Effector memory CD8-positive, alpha-beta T cell (primary cell): Measurements from ENCODE around the gene TMED3.

Experiments used
- ATAC-seq: fragments of 150-1000 bp; cut with Tn5 transposase; replicated peaks from 2 replicates; pipeline ENCODE4 v1.10.0; 2021; ENCODE audit warnings: mild to moderate bottlenecking, moderate library complexity
- DNase-seq, 3 experiments: peaks; one replicate each; pipeline ENCODE4 v3.0.0; 2021
- H3K27ac Mint-ChIP-seq, 2 donors: one replicate each; pipeline ENCODE4 v1.8.0; 2022; ENCODE audit warnings: mild to moderate bottlenecking in 2 of 2, mixed read lengths in 2 of 2, moderate library complexity in 2 of 2
- H3K27me3 Mint-ChIP-seq, 2 donors: one replicate each; pipeline ENCODE4 v1.8.0; 2022; ENCODE audit warnings: mixed read lengths in 2 of 2
- H3K36me3 Mint-ChIP-seq: one replicate; pipeline ENCODE4 v1.8.0; 2022; ENCODE audit warnings: mild to moderate bottlenecking, moderate library complexity, mixed read lengths; ENCODE audit not compliant: insufficient read depth
- H3K4me1 Mint-ChIP-seq, 2 donors: one replicate each; pipeline ENCODE4 v1.8.0; 2022; ENCODE audit warnings: low read depth in 2 of 2, mixed read lengths in 2 of 2
- H3K4me3 Mint-ChIP-seq, 2 donors: one replicate each; pipeline ENCODE4 v1.8.0; 2022; ENCODE audit warnings: mild to moderate bottlenecking in 2 of 2, mixed read lengths in 2 of 2, moderate library complexity in 2 of 2
- H3K9me3 Mint-ChIP-seq, 2 donors: one replicate each; pipeline ENCODE4 v1.8.0; 2022; ENCODE audit warnings: mixed read lengths in 2 of 2
- total RNA-seq, 9 experiments: gene quantifications; one replicate each; lab custom pipeline; 2026; lab: John Stamatoyannopoulos, UW

Gene TMED3
- 16.8 to 75.5 (median 36.6) reads per million in 9 experiments for total RNA-seq

DNA sequence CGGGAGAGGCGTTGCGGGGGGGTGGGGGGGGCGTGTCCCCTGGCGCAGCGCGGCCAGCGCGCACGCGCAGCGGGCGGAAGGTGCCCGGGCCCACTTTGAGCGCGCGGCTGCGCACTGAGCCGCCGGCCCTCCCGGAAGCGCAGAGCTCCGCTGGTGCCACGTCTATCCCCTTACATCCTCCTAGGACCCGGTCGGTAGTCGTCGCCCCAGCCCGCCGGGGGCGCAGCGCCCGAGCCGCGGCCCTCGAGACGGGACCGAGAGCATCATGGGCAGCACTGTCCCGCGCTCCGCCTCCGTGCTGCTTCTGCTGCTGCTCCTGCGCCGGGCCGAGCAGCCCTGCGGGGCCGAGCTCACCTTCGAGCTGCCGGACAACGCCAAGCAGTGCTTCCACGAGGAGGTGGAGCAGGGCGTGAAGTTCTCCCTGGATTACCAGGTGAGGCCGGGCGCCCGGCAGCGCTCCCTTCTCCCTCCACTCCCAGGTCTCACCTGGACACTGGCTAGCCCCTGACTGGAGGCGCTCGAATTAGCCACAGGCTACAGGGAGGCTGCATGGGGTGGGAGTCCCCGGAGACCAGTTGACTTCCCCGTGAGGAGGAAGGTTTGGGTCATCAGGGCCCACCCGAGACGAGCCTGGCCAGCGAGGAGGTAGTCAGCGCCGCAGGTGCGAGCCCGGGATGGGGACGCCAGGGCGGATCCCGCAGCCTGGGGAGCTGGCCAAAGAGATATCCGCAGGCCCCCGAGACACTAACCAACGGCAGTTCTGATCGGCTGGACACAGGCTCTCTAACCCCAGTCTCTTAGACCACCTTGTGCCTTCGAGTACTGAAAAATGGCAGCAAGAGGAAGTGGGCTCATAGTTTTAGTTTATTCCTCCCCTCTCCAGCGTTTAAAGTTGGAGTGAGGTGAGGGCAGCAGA, at the start of gene TMED3:
TMED3 (plus strand) TSS at position 128 of the 916 bp plus-strand sequence; CDS start at position 266, 138 bp downstream.
- H3K4me1 Mint-ChIP-seq = peaks cover 18 to 35% of the 10 kb centered on the region in 2 donors

GRCh38 chr15:79261836-79262235, 49.1 kb upstream of the TMED3 start:
- Mint-ChIP-seq H3K4me3 (no peak overlapping the region), H3K9me3 (no peaks in the 10 kb centered on the region), H3K36me3 (no peaks in the 10 kb centered on the region), H3K27me3 (peaks cover 32 to 59% of the 10 kb centered on the region in 2 donors), H3K4me1 (no peaks in the 10 kb centered on the region), H3K27ac (no peak overlapping the region)
- DNase-seq = no peak
- no peak for ATAC-seq

More for the DNA sequence above, at the start of gene TMED3:
- peaks cover 16 to 23% of the 10 kb centered on the region in 2 donors for H3K27me3 Mint-ChIP-seq
- H3K4me3 Mint-ChIP-seq = peak within 1 kb of the TSS; percentile 84 to 86
- H3K9me3 Mint-ChIP-seq = no peaks in the 10 kb centered on the region
- DNase-seq (peak; percentile 64 to 71 (median 66)), ATAC-seq (peak; percentile 96)
- H3K27ac Mint-ChIP-seq = peak within 1 kb of the TSS; percentile 65 to 77
- H3K36me3 Mint-ChIP-seq = peaks cover 13% of the 10 kb centered on the region

DNA sequence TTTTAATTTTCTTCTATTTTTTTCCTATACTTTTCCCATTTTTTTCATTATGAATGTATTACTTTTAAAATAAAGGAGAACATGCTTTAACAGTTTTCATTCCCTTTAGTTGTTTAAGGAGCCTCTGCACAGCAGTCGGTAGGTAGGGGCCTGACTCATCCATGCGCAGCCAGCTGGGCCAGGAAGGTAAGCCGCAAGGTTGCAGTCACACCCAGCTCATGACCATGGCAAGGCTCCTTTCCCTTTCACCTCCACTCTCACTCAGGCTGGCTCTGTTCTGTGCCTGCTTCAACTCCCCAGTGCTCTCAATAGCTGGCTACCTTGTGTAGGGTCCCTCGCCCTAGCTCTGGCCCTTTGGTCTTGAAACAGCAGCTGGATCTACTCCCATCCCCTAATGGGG, 45.7 kb upstream of the TMED3 start:
- DNase-seq (no peak), ATAC-seq (no peak)
- Mint-ChIP-seq H3K4me3 (no peak overlapping the region), H3K27me3 (peaks cover 41 to 68% of the 10 kb centered on the region in 2 donors), H3K27ac (no peak overlapping the region), H3K4me1 (no peaks in the 10 kb centered on the region), H3K9me3 (no peaks in the 10 kb centered on the region), H3K36me3 (no peaks in the 10 kb centered on the region)

GRCh38 chr15:79265987-79266579, 44.8 kb upstream of the TMED3 start:
- no peaks in the 10 kb centered on the region for H3K9me3 Mint-ChIP-seq
- no peak for DNase-seq
- no peak overlapping the region for H3K27ac Mint-ChIP-seq
- H3K36me3 Mint-ChIP-seq = no peaks in the 10 kb centered on the region
- no peaks in the 10 kb centered on the region for H3K4me1 Mint-ChIP-seq
- peaks cover 40 to 59% of the 10 kb centered on the region in 2 donors for H3K27me3 Mint-ChIP-seq
- no peak overlapping the region for H3K4me3 Mint-ChIP-seq
- ATAC-seq = no peak

DNA sequence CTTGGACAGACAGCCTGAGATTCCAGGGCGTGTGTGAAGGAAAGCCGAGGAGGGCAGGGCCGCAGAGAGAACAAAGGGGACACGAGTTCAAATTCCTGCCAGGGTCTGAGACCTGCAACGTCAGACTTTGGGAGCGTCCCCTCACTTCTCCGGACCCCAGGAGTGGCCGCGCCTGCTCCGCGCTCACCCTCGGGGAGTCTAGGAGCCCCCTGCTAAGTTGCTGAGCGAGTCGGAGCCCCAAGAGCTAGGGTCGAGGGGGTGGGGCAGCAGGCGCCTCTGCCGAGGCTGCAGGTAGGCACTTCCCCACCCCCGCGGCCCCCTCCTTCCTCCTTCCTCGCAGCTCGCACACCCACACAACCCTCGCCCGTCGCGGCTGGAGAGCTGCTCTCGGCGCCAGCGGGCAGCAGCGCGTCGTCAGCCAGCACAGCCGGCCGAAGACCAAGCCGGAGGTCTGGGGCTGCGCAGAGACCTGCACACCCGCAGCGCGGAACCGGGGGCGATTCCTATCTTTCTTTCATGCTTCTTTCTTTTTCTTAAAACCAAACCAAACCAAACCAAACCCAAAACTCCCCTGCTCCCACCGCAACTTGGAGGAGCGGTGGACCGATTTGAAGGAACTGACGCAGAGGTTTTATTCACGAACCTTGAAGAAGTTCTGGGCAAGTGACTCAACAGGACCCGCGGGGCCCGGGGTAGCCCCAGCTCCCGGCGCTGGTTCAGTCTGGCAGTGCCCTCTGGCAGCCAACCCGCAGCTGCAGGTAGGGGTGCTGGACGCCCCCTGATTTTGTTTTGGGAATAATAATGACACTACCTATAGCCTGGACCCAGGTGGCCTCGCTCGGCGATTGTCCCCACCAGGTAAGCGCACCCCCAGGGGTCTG, 28.3 kb upstream of the TMED3 start, which contains the start of gene ANKRD34C:
ANKRD34C (plus strand) TSS at position 352 of the 881 bp plus-strand sequence. CDS start 10,563 bp downstream, outside the sequence.
- Mint-ChIP-seq H3K9me3 (peaks cover 0 to 3% of the 10 kb centered on the region in 2 donors), H3K36me3 (no peaks in the 10 kb centered on the region), H3K27ac (no peak within 1 kb of the TSS), H3K27me3 (peaks cover 66 to 83% of the 10 kb centered on the region in 2 donors), H3K4me3 (no peak within 1 kb of the TSS), H3K4me1 (peaks cover 0 to 2% of the 10 kb centered on the region in 2 donors)
- ATAC-seq (no peak), DNase-seq (no peak)

DNA sequence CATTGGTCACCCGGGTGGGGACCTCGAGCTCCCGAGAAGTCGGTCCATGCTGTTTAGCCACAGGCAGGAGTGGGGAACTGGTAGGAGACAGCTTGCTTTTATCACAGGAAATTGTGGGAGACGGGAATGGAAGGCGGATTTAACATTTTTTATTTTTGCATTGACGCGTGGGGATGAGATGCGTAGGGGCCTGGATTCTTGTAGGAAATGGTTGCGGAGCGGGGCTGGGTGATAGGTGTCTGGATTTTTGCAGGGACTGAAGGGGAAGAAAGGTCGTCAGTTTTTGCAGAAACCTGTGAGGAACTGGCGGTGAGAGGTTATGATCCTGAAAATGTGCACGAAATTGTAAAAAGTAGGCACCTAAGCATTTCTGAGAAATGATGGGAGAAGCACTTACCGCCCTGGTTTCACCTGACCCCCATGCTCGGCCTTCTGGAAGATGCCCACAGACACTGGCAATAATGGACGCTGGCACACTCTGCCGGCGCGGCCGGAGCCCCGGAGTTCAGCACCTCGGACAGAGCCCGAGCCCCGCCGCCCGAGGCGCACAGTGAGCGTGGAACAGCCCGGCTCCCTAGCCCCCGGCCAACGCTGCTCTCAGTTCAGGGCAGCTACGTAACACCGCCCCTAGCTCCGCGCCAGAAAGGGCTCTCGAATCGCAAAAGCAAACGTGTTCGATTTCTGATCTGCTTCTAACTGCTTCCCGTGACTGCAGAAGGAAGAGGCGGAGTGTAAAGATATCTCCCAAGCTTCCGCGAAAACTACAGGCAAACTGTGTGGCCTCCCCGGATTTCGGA, 27.5 kb upstream of the TMED3 start:
- no peak overlapping the region for H3K27ac Mint-ChIP-seq
- DNase-seq (no peak), ATAC-seq (no peak)
- H3K4me3 Mint-ChIP-seq = no peak overlapping the region
- peaks cover 0 to 2% of the 10 kb centered on the region in 2 donors for H3K4me1 Mint-ChIP-seq
- H3K36me3 Mint-ChIP-seq = no peaks in the 10 kb centered on the region
- H3K9me3 Mint-ChIP-seq = peaks cover 0 to 3% of the 10 kb centered on the region in 2 donors
- H3K27me3 Mint-ChIP-seq = peaks cover 68 to 83% of the 10 kb centered on the region in 2 donors

DNA sequence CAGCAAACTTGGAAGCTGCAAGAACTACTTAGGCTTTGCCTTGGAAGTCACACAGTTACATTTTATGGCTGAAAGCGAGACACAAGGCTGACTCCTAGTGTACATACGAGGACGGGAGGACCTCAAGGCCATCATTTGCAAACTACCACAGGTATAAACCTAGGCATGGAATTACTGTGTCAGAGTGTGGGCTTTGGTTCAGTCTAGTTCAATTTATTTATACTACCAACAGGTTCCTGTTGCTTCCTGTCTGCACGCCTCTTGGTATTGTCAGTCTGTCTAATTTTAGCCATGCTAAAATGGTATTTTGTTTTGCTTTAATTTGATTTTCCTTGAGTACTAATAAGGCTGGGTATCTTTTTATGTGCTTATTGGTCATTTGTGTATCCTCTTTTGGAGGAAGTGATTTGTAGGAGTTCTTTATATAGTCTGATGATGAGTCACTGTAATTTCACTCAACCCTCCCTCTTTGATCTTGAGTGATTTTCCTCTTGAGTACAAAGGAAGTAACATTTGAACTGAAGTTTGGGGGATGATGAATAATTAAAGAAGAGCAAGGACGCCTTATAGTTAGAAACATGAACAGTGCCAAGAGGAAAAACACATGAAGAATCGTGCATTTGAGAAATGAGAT, 20.2 kb upstream of the TMED3 start:
- DNase-seq (no peak), ATAC-seq (no peak)
- H3K9me3 Mint-ChIP-seq = no peaks in the 10 kb centered on the region
- no peak overlapping the region for H3K27ac Mint-ChIP-seq
- H3K36me3 Mint-ChIP-seq = no peaks in the 10 kb centered on the region
- H3K4me3 Mint-ChIP-seq = no peak overlapping the region
- H3K27me3 Mint-ChIP-seq = peaks cover 61 to 78% of the 10 kb centered on the region in 2 donors
- H3K4me1 Mint-ChIP-seq = no peaks in the 10 kb centered on the region

- Mint-ChIP-seq H3K27ac (no peak overlapping the region), H3K9me3 (no peaks in the 10 kb centered on the region), H3K27me3 (peaks cover 56 to 76% of the 10 kb centered on the region in 2 donors), H3K36me3 (no peaks in the 10 kb centered on the region), H3K4me1 (no peaks in the 10 kb centered on the region), H3K4me3 (no peak overlapping the region)
- ATAC-seq = no peak
- DNase-seq = no peak
These were observed 18.9 kb upstream of the TMED3 start for GRCh38 chr15:79292011-79292410.

GRCh38 chr15:79294075-79294474, 16.8 kb upstream of the TMED3 start:
- no peak overlapping the region for H3K27ac Mint-ChIP-seq
- no peaks in the 10 kb centered on the region for H3K36me3 Mint-ChIP-seq
- DNase-seq (no peak), ATAC-seq (no peak)
- no peaks in the 10 kb centered on the region for H3K4me1 Mint-ChIP-seq
- H3K27me3 Mint-ChIP-seq = peaks cover 51 to 71% of the 10 kb centered on the region in 2 donors
- no peaks in the 10 kb centered on the region for H3K9me3 Mint-ChIP-seq
- H3K4me3 Mint-ChIP-seq = no peak overlapping the region

- no peaks in the 10 kb centered on the region for H3K9me3 Mint-ChIP-seq
- H3K27ac Mint-ChIP-seq = no peak overlapping the region
- no peak for ATAC-seq
- no peaks in the 10 kb centered on the region for H3K4me1 Mint-ChIP-seq
- no peak for DNase-seq
- no peaks in the 10 kb centered on the region for H3K36me3 Mint-ChIP-seq
- H3K27me3 Mint-ChIP-seq = peaks cover 40 to 66% of the 10 kb centered on the region in 2 donors
- no peak overlapping the region for H3K4me3 Mint-ChIP-seq
These were observed 14.3 kb upstream of the TMED3 start for GRCh38 chr15:79296583-79296982.

DNA sequence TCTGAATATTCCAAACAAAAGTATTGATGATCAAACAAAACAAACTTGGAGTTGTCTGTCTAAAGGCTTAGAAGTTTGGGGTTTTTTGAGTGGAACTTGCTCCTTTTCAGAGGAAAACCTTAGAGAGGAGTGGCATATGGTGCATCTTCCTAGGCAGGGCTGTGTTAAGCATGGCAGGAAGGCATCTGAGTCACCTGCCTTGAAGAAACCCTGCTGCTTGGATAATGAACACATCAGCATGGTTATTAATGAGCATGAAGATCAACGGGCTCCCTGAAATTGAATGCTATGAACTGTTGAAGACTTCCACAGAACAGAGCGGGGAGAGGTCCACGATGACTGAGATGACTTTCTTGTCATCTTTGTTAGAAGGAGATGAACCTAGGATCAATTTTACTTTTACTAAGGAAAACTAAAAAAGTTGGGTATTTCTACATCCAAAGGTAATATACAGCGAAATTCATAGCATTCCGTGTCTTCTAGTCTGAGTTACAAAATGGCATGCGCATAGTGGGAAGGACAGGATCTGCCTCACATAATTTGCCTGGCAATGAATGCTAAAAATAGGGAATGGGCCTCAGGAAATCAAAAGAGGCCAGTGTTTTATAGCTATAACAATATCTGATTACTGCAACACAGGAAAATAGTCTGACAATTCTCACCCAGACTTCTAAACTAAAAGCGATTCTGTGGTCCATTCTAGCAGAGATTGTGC, 11.6 kb upstream of the TMED3 start:
- ATAC-seq (no peak), DNase-seq (no peak)
- Mint-ChIP-seq H3K36me3 (no peaks in the 10 kb centered on the region), H3K4me3 (no peak overlapping the region), H3K9me3 (no peaks in the 10 kb centered on the region), H3K27ac (no peak overlapping the region), H3K4me1 (no peaks in the 10 kb centered on the region), H3K27me3 (peaks cover 32 to 68% of the 10 kb centered on the region in 2 donors)

DNA sequence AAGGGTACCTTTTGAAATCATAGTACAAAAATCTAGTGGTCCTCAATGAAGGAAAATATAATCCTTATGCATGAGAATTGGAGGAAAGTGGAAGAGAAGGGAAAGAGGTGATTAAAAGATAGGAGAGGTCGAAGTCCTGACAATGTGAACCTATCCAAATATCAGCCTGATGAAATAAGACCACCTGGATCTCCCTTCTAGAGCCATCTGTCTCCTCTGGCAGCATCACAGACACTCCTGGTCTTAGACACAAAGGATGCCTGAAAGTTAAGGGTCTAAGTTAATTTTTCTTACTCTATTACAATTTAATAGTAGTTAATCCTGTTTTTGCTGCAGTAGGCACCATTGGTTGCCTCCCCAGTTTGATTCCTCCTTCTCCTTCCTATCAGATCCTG, 11.1 kb upstream of the TMED3 start:
- no peaks in the 10 kb centered on the region for H3K4me1 Mint-ChIP-seq
- DNase-seq = no peak

More for the DNA sequence above, 11.1 kb upstream of the TMED3 start:
- no peaks in the 10 kb centered on the region for H3K36me3 Mint-ChIP-seq
- ATAC-seq = no peak
- no peak overlapping the region for H3K27ac Mint-ChIP-seq
- peaks cover 32 to 68% of the 10 kb centered on the region in 2 donors for H3K27me3 Mint-ChIP-seq
- no peak overlapping the region for H3K4me3 Mint-ChIP-seq
- H3K9me3 Mint-ChIP-seq = no peaks in the 10 kb centered on the region
